H1 (cell line): Measurements from ENCODE around the gene PLEK. TPM values are rescaled to one million over a fixed set of nuclear protein-coding genes. Genes with fewer than 3 reads are reported as not detected.

Experiments
- CTCF ChIA-PET: fragments of 300-600 bp; sonication (Branson Sonifier 250); formaldehyde crosslinking; loops from one replicate; lab custom pipeline; 2021; ENCODE audit not compliant: partially characterized antibody; lab: Charles Lee
- POLR2A ChIA-PET: fragments of 300-600 bp; sonication (Branson Sonifier 250); formaldehyde crosslinking; loops from one replicate; lab custom pipeline; 2021; ENCODE audit warnings: inconsistent platforms; ENCODE audit not compliant: partially characterized antibody; lab: Charles Lee
- DNase-seq, 2 experiments: peaks; one replicate each; pipeline versions ENCODE4 v3.0.0 to v3.0.0-alpha.2; 2010 to 2022; ENCODE audit warnings: low spot score in 2 of 2, low read depth in 1 of 2, mixed read lengths in 1 of 2
- FAIRE-seq: peaks from 2 replicates; lab custom pipeline; 2011; peaks lifted over from hg19 to GRCh38; lab: Jason Lieb, UNC
- H2AFZ ChIP-seq: 2 replicates; pipeline ENCODE4 v1.8.1; 2012; ENCODE audit warnings: low read length, inconsistent platforms
- H2AK5ac ChIP-seq: 2 replicates; pipeline ENCODE4 v1.6.1; 2013; ENCODE audit warnings: low read depth, low read length
- H2BK120ac ChIP-seq: replicated peaks from 2 replicates; pipeline ENCODE3; 2013; ENCODE audit warnings: low read depth, low read length, inconsistent platforms
- H2BK12ac ChIP-seq: 2 replicates; pipeline ENCODE4 v1.6.1; 2013; ENCODE audit warnings: low read depth, low read length
- H2BK15ac ChIP-seq: 2 replicates; pipeline ENCODE4 v1.6.1; 2013; ENCODE audit warnings: low read length
- H2BK20ac ChIP-seq: 2 replicates; pipeline ENCODE4 v1.6.1; 2013; ENCODE audit warnings: low read length
- H2BK5ac ChIP-seq: 2 replicates; pipeline ENCODE4 v1.6.1; 2013; ENCODE audit warnings: low read depth, low read length
- H3K14ac ChIP-seq: 2 replicates; pipeline ENCODE4 v1.6.1; 2013; ENCODE audit warnings: inconsistent platforms; ENCODE audit not compliant: insufficient read length
- H3K18ac ChIP-seq: 2 replicates; pipeline ENCODE4 v1.6.1; 2013; ENCODE audit warnings: low read length; ENCODE audit errors: extremely low read depth
- H3K23ac ChIP-seq: 2 replicates; pipeline ENCODE4 v1.6.1; 2013; ENCODE audit warnings: inconsistent platforms; ENCODE audit not compliant: insufficient read length
- H3K23me2 ChIP-seq: 2 replicates; pipeline ENCODE4 v1.6.1; 2013; ENCODE audit warnings: low read depth, low read length
- H3K27ac ChIP-seq: 2 replicates; pipeline ENCODE4 v1.6.1; 2011; ENCODE audit warnings: low read depth, low read length, inconsistent platforms
- H3K27me3 ChIP-seq, 4 experiments: replicated peaks in 1 of 4; 1 replicate in 1 of 4; 2 replicates in 3 of 4; pipeline versions ENCODE4 v1.6.1 to v1.8.1; 2011 to 2013; ENCODE audit warnings: low read length in 3 of 4, mild to moderate bottlenecking in 3 of 4, inconsistent platforms in 2 of 4, mixed read lengths in 2 of 4, moderate library complexity in 1 of 4; ENCODE audit not compliant: control insufficient read depth in 3 of 4, insufficient read depth in 3 of 4; ENCODE audit errors: extremely low read depth in 1 of 4
- H3K36me3 ChIP-seq, 4 experiments: 2 replicates each; pipeline versions ENCODE4 v1.6.1 to v1.8.1; 2011 to 2013; ENCODE audit warnings: mild to moderate bottlenecking in 4 of 4, low read length in 3 of 4, moderate library complexity in 2 of 4, control low read depth in 1 of 4, inconsistent platforms in 1 of 4; ENCODE audit not compliant: insufficient read depth in 4 of 4, control insufficient read depth in 2 of 4
- H3K4ac ChIP-seq: replicated peaks from 2 replicates; pipeline ENCODE3; 2013; ENCODE audit warnings: low read length, low read depth, mixed read lengths, inconsistent platforms; ENCODE audit not compliant: insufficient read length
- H3K4me1 ChIP-seq, 4 experiments: replicated peaks in 1 of 4; 1 replicate in 1 of 4; 2 replicates in 3 of 4; pipeline versions ENCODE4 v1.6.1 to v1.8.1; 2011 to 2013; ENCODE audit warnings: low read length in 3 of 4, inconsistent platforms in 2 of 4, mixed read lengths in 1 of 4; ENCODE audit not compliant: insufficient read depth in 4 of 4, control insufficient read depth in 3 of 4
- H3K4me2 ChIP-seq, 2 experiments: 2 replicates each; pipeline versions ENCODE4 v1.6.1 to v1.8.1; 2011 to 2013; ENCODE audit warnings: low read depth in 2 of 2, low read length in 2 of 2, control low read depth in 1 of 2, inconsistent platforms in 1 of 2, mild to moderate bottlenecking in 1 of 2; ENCODE audit not compliant: insufficient read depth in 1 of 2
- H3K4me3 ChIP-seq, 4 experiments: fragments of 200-600, 300-600 bp in 1 of 4; sonication (generic), shearing (Covaris generic), sonication (Bioruptor Twin) in 1 of 4; 2 replicates each; pipeline versions ENCODE4 v1.5.1 to v1.8.1; 2011 to 2016; ENCODE audit warnings: low read length in 4 of 4, low read depth in 3 of 4, control low read depth in 2 of 4, inconsistent platforms in 2 of 4, mild to moderate bottlenecking in 2 of 4, mixed read lengths in 1 of 4, moderate library complexity in 1 of 4; ENCODE audit not compliant: insufficient read depth in 2 of 4; ENCODE audit errors: extremely low read depth in 1 of 4
- H3K56ac ChIP-seq: replicated peaks from 2 replicates; pipeline ENCODE3; 2013; ENCODE audit warnings: low read depth, mild to moderate bottlenecking, mixed read lengths, low read length, inconsistent platforms; ENCODE audit not compliant: insufficient read length
- H3K79me1 ChIP-seq: 2 replicates; pipeline ENCODE4 v1.6.1; 2013; ENCODE audit warnings: low read depth, low read length, control low read depth
- H3K79me2 ChIP-seq, 2 experiments: 2 replicates each; pipeline versions ENCODE4 v1.6.1 to v1.8.1; 2012 to 2013; ENCODE audit warnings: low read length in 2 of 2, mild to moderate bottlenecking in 2 of 2, inconsistent platforms in 1 of 2; ENCODE audit not compliant: insufficient read depth in 2 of 2, control insufficient read depth in 1 of 2
- H3K9ac ChIP-seq, 4 experiments: replicated peaks in 1 of 4; 1 replicate in 1 of 4; 2 replicates in 3 of 4; pipeline versions ENCODE4 v1.6.1 to v1.8.1; 2011 to 2013; ENCODE audit warnings: low read depth in 3 of 4, low read length in 3 of 4, control low read depth in 2 of 4, mild to moderate bottlenecking in 2 of 4, moderate library complexity in 2 of 4, inconsistent platforms in 1 of 4; ENCODE audit errors: extremely low read depth in 1 of 4
- H3K9me3 ChIP-seq, 2 experiments: 2 replicates each; pipeline versions ENCODE4 v1.6.1 to v1.8.1; 2012 to 2013; ENCODE audit warnings: mild to moderate bottlenecking in 2 of 2, moderate library complexity in 2 of 2, control low read depth in 1 of 2, inconsistent platforms in 1 of 2, low read depth in 1 of 2, low read length in 1 of 2, mixed read lengths in 1 of 2; ENCODE audit not compliant: insufficient read depth in 2 of 2
- H4K20me1 ChIP-seq, 2 experiments: replicated peaks in 1 of 2; 2 replicates each; pipeline versions ENCODE3 to v1.8.1; 2011 to 2013; ENCODE audit warnings: inconsistent platforms in 2 of 2, low read length in 2 of 2, mild to moderate bottlenecking in 1 of 2; ENCODE audit not compliant: insufficient read depth in 2 of 2, control insufficient read depth in 1 of 2
- H4K5ac ChIP-seq: 2 replicates; pipeline ENCODE4 v1.6.1; 2013; ENCODE audit warnings: low read length, low read depth, mixed read lengths, inconsistent platforms; ENCODE audit not compliant: insufficient read length
- H4K8ac ChIP-seq: 2 replicates; pipeline ENCODE4 v1.8.0; 2013; ENCODE audit warnings: mild to moderate bottlenecking, moderate library complexity, low read length, inconsistent platforms; ENCODE audit not compliant: insufficient read depth; ENCODE audit errors: extremely low read depth
- H4K91ac ChIP-seq: replicated peaks from 2 replicates; pipeline ENCODE3; 2013; ENCODE audit warnings: low read length, mixed read lengths, inconsistent platforms; ENCODE audit not compliant: insufficient read length
- CEBPB ChIP-seq: IDR thresholded peaks from 2 replicates; pipeline ENCODE4 v1.6.1; 2012; ENCODE audit warnings: low read depth, low read length
- CHD1 ChIP-seq: IDR thresholded peaks from 2 replicates; pipeline ENCODE4 v1.6.1; 2012; ENCODE audit warnings: low read depth, low read length, improper control_type of control experiment
- MAFK ChIP-seq: IDR thresholded peaks from 2 replicates; pipeline ENCODE4 v1.6.1; 2012; ENCODE audit warnings: low read depth, mild to moderate bottlenecking, improper control_type of control experiment, low read length
- NANOG ChIP-seq: IDR thresholded peaks from 2 replicates; pipeline ENCODE4 v1.6.1; 2011; ENCODE audit warnings: low read length, low read depth, mild to moderate bottlenecking, inconsistent platforms; ENCODE audit not compliant: insufficient read depth, poor library complexity, severe bottlenecking
- SIRT6 ChIP-seq: IDR thresholded peaks from one replicate; pipeline ENCODE4 v1.7.1; 2012; ENCODE audit warnings: low read length, inconsistent platforms
- SIX5 ChIP-seq: IDR thresholded peaks from 2 replicates; pipeline ENCODE4 v1.6.1; 2011; ENCODE audit warnings: mild to moderate bottlenecking, low read depth, low read length
- SP1 ChIP-seq: IDR thresholded peaks from 2 replicates; pipeline ENCODE4 v1.6.1; 2011; ENCODE audit warnings: low read depth, low read length
- TAF7 ChIP-seq: optimal IDR thresholded peaks from 2 replicates; pipeline ENCODE3; 2011; ENCODE audit warnings: low read depth, mild to moderate bottlenecking, inconsistent platforms, low read length, moderate library complexity, borderline replicate concordance
- USF2 ChIP-seq: IDR thresholded peaks from 2 replicates; pipeline ENCODE4 v1.6.1; 2011; ENCODE audit warnings: low read length, improper control_type of control experiment
- ZNF274 ChIP-seq: IDR thresholded peaks from 2 replicates; pipeline ENCODE4 v1.7.0; 2012; ENCODE audit warnings: low read length, borderline replicate concordance; ENCODE audit errors: extremely low read depth
- WGBS, 2 experiments: shearing (Covaris generic) in 1 of 2; methylation state at CpG; one replicate each; pipeline versions ENCODE4 v1.1.6 to v1.1.7; 2013 to 2015; ENCODE audit warnings: low lambda C conversion rate in 2 of 2, mixed read lengths in 2 of 2, inconsistent platforms in 1 of 2, low coverage in 1 of 2, missing lambda C conversion rate in 1 of 2; ENCODE audit not compliant: insufficient replicate concordance in 2 of 2, insufficient coverage in 1 of 2, insufficient read length in 1 of 2; ENCODE audit errors: extremely low coverage in 1 of 2, missing lambda C conversion rate in 1 of 2; 5-methylcytosine and 5-hydroxymethylcytosine counted together
- polyA plus RNA-seq, 7 experiments: library from polyadenylated mRNA; depleted of rRNA in 3 of 7; stranded (reverse) in 5 of 7; unstranded in 2 of 7; fragments of >200 nt in 5 of 7; fragments of 200-250 nt in 2 of 7; gene quantifications; 1 replicate in 5 of 7; 2 replicates in 1 of 7; 4 replicates in 1 of 7; pipeline versions ENCODE4 v1.2.1 to v1.2.3, GENCODE V29; 2011 to 2013; ENCODE audit warnings: missing spikeins in 2 of 7, mixed read lengths in 2 of 7
- total RNA-seq: library from RNA; stranded (reverse); fragmentation: NEBNext Ultra II Directional; extraction: Animal tissue kit (Norgen Biotek cat#: 25700); gene quantifications from 2 replicates; pipeline ENCODE4 v1.2.1, GENCODE V29; 2021

PLEK gene
- total and polyA plus RNA-seq, 2 of the 8 experiments (the other 6 are each of a cell fraction or from before 2014, with no cell fraction given) = not detected

- H3K79me1 ChIP-seq = no peaks in the 10 kb centered on the region
- H3K14ac ChIP-seq = no peak overlapping the region
- DNase-seq = no peak
- H4K91ac ChIP-seq = no peak overlapping the region
- no peak overlapping the region for H4K8ac ChIP-seq
- H4K20me1 ChIP-seq = no peaks in the 10 kb centered on the region
- POLR2A ChIA-PET = interaction anchor here (1.1 kb wide), 1 partner anchor 9 kb away, joined by 4 read pairs; no protein-coding TSS in a partner anchor
- H3K27ac ChIP-seq = no peak overlapping the region
- no peak overlapping the region for H3K23ac ChIP-seq
- no peak overlapping the region for H2BK12ac ChIP-seq
- H3K9me3 ChIP-seq = no peaks in the 10 kb centered on the region
- no peaks in the 10 kb centered on the region for H3K36me3 ChIP-seq
- H3K4me2 ChIP-seq = no peak overlapping the region
- H2BK120ac ChIP-seq = no peak overlapping the region
- no peak overlapping the region for H2BK5ac ChIP-seq
- CTCF ChIA-PET = interaction anchor here (1.8 kb wide), 1 partner anchor 10 kb away, joined by 9 read pairs; no protein-coding TSS in a partner anchor
- H3K18ac ChIP-seq = no peak overlapping the region
- no peak overlapping the region for H3K4ac ChIP-seq
- TF ChIP-seq ZNF274 = no peak
- TF ChIP-seq TAF7 = no peak
- TF ChIP-seq NANOG = no peak
- TF ChIP-seq SIRT6 = no peak
- no peak for TF ChIP-seq SP1
- no peak for TF ChIP-seq CEBPB
- no peak for TF ChIP-seq CHD1
- TF ChIP-seq SIX5 = no peak
- TF ChIP-seq MAFK = no peak
- no peak for TF ChIP-seq USF2
- no peak overlapping the region for H3K56ac ChIP-seq
- no peaks in the 10 kb centered on the region for H3K23me2 ChIP-seq
- no peaks in the 10 kb centered on the region for H3K79me2 ChIP-seq
- no peak overlapping the region for H2BK15ac ChIP-seq
- H2BK20ac ChIP-seq = no peak overlapping the region
- WGBS, 2 experiments = 76% methylated on average over 1 of the region's 1 CpG; no CpG with 5 or more reads in 1 of the 2 experiments
- no peak overlapping the region for H2AK5ac ChIP-seq
- no peak overlapping the region for H4K5ac ChIP-seq
- no peak overlapping the region for H3K4me3 ChIP-seq
- no peak overlapping the region for H2AFZ ChIP-seq
- no peaks in the 10 kb centered on the region for H3K27me3 ChIP-seq
- no peak for FAIRE-seq
- H3K9ac ChIP-seq = no peak overlapping the region
- H3K4me1 ChIP-seq = no peaks in the 10 kb centered on the region
Observed at GRCh38 chr2:68371138-68371537, 6.1 kb downstream of the PLEK start.
